H1 (cell line): ENCODE results near the gene FAAP100. TPM values are rescaled to one million over a fixed set of nuclear protein-coding genes. Genes with fewer than 3 reads are reported as not detected.

ENCODE experiments used
- CTCF ChIA-PET: fragments of 300-600 bp; sonication (Branson Sonifier 250); formaldehyde crosslinking; loops from one replicate; lab custom pipeline; 2021; ENCODE audit not compliant: partially characterized antibody; lab: Charles Lee
- POLR2A ChIA-PET: fragments of 300-600 bp; sonication (Branson Sonifier 250); formaldehyde crosslinking; loops from one replicate; lab custom pipeline; 2021; ENCODE audit warnings: inconsistent platforms; ENCODE audit not compliant: partially characterized antibody; lab: Charles Lee
- DNase-seq, 2 experiments: peaks; one replicate each; pipeline versions ENCODE4 v3.0.0 to v3.0.0-alpha.2; 2010 to 2022; ENCODE audit warnings: low spot score in 2 of 2, low read depth in 1 of 2, mixed read lengths in 1 of 2
- FAIRE-seq: peaks from 2 replicates; lab custom pipeline; 2011; peaks lifted over from hg19 to GRCh38; lab: Jason Lieb, UNC
- H2AFZ ChIP-seq: 2 replicates; pipeline ENCODE4 v1.8.1; 2012; ENCODE audit warnings: low read length, inconsistent platforms
- H2AK5ac ChIP-seq: 2 replicates; pipeline ENCODE4 v1.6.1; 2013; ENCODE audit warnings: low read depth, low read length
- H2BK120ac ChIP-seq: replicated peaks from 2 replicates; pipeline ENCODE3; 2013; ENCODE audit warnings: low read depth, low read length, inconsistent platforms
- H2BK12ac ChIP-seq: 2 replicates; pipeline ENCODE4 v1.6.1; 2013; ENCODE audit warnings: low read depth, low read length
- H2BK15ac ChIP-seq: 2 replicates; pipeline ENCODE4 v1.6.1; 2013; ENCODE audit warnings: low read length
- H2BK20ac ChIP-seq: 2 replicates; pipeline ENCODE4 v1.6.1; 2013; ENCODE audit warnings: low read length
- H2BK5ac ChIP-seq: 2 replicates; pipeline ENCODE4 v1.6.1; 2013; ENCODE audit warnings: low read depth, low read length
- H3K14ac ChIP-seq: 2 replicates; pipeline ENCODE4 v1.6.1; 2013; ENCODE audit warnings: inconsistent platforms; ENCODE audit not compliant: insufficient read length
- H3K18ac ChIP-seq: 2 replicates; pipeline ENCODE4 v1.6.1; 2013; ENCODE audit warnings: low read length; ENCODE audit errors: extremely low read depth
- H3K23ac ChIP-seq: 2 replicates; pipeline ENCODE4 v1.6.1; 2013; ENCODE audit warnings: inconsistent platforms; ENCODE audit not compliant: insufficient read length
- H3K23me2 ChIP-seq: 2 replicates; pipeline ENCODE4 v1.6.1; 2013; ENCODE audit warnings: low read depth, low read length
- H3K27ac ChIP-seq: 2 replicates; pipeline ENCODE4 v1.6.1; 2011; ENCODE audit warnings: low read depth, low read length, inconsistent platforms
- H3K27me3 ChIP-seq, 4 experiments: replicated peaks in 1 of 4; 1 replicate in 1 of 4; 2 replicates in 3 of 4; pipeline versions ENCODE4 v1.6.1 to v1.8.1; 2011 to 2013; ENCODE audit warnings: low read length in 3 of 4, mild to moderate bottlenecking in 3 of 4, inconsistent platforms in 2 of 4, mixed read lengths in 2 of 4, moderate library complexity in 1 of 4; ENCODE audit not compliant: control insufficient read depth in 3 of 4, insufficient read depth in 3 of 4; ENCODE audit errors: extremely low read depth in 1 of 4
- H3K36me3 ChIP-seq, 4 experiments: 2 replicates each; pipeline versions ENCODE4 v1.6.1 to v1.8.1; 2011 to 2013; ENCODE audit warnings: mild to moderate bottlenecking in 4 of 4, low read length in 3 of 4, moderate library complexity in 2 of 4, control low read depth in 1 of 4, inconsistent platforms in 1 of 4; ENCODE audit not compliant: insufficient read depth in 4 of 4, control insufficient read depth in 2 of 4
- H3K4ac ChIP-seq: replicated peaks from 2 replicates; pipeline ENCODE3; 2013; ENCODE audit warnings: low read length, low read depth, mixed read lengths, inconsistent platforms; ENCODE audit not compliant: insufficient read length
- H3K4me1 ChIP-seq, 4 experiments: replicated peaks in 1 of 4; 1 replicate in 1 of 4; 2 replicates in 3 of 4; pipeline versions ENCODE4 v1.6.1 to v1.8.1; 2011 to 2013; ENCODE audit warnings: low read length in 3 of 4, inconsistent platforms in 2 of 4, mixed read lengths in 1 of 4; ENCODE audit not compliant: insufficient read depth in 4 of 4, control insufficient read depth in 3 of 4
- H3K4me2 ChIP-seq, 2 experiments: 2 replicates each; pipeline versions ENCODE4 v1.6.1 to v1.8.1; 2011 to 2013; ENCODE audit warnings: low read depth in 2 of 2, low read length in 2 of 2, control low read depth in 1 of 2, inconsistent platforms in 1 of 2, mild to moderate bottlenecking in 1 of 2; ENCODE audit not compliant: insufficient read depth in 1 of 2
- H3K4me3 ChIP-seq, 4 experiments: fragments of 200-600, 300-600 bp in 1 of 4; sonication (generic), shearing (Covaris generic), sonication (Bioruptor Twin) in 1 of 4; 2 replicates each; pipeline versions ENCODE4 v1.5.1 to v1.8.1; 2011 to 2016; ENCODE audit warnings: low read length in 4 of 4, low read depth in 3 of 4, control low read depth in 2 of 4, inconsistent platforms in 2 of 4, mild to moderate bottlenecking in 2 of 4, mixed read lengths in 1 of 4, moderate library complexity in 1 of 4; ENCODE audit not compliant: insufficient read depth in 2 of 4; ENCODE audit errors: extremely low read depth in 1 of 4
- H3K56ac ChIP-seq: replicated peaks from 2 replicates; pipeline ENCODE3; 2013; ENCODE audit warnings: low read depth, mild to moderate bottlenecking, mixed read lengths, low read length, inconsistent platforms; ENCODE audit not compliant: insufficient read length
- H3K79me1 ChIP-seq: 2 replicates; pipeline ENCODE4 v1.6.1; 2013; ENCODE audit warnings: low read depth, low read length, control low read depth
- H3K79me2 ChIP-seq, 2 experiments: 2 replicates each; pipeline versions ENCODE4 v1.6.1 to v1.8.1; 2012 to 2013; ENCODE audit warnings: low read length in 2 of 2, mild to moderate bottlenecking in 2 of 2, inconsistent platforms in 1 of 2; ENCODE audit not compliant: insufficient read depth in 2 of 2, control insufficient read depth in 1 of 2
- H3K9ac ChIP-seq, 4 experiments: replicated peaks in 1 of 4; 1 replicate in 1 of 4; 2 replicates in 3 of 4; pipeline versions ENCODE4 v1.6.1 to v1.8.1; 2011 to 2013; ENCODE audit warnings: low read depth in 3 of 4, low read length in 3 of 4, control low read depth in 2 of 4, mild to moderate bottlenecking in 2 of 4, moderate library complexity in 2 of 4, inconsistent platforms in 1 of 4; ENCODE audit errors: extremely low read depth in 1 of 4
- H3K9me3 ChIP-seq, 2 experiments: 2 replicates each; pipeline versions ENCODE4 v1.6.1 to v1.8.1; 2012 to 2013; ENCODE audit warnings: mild to moderate bottlenecking in 2 of 2, moderate library complexity in 2 of 2, control low read depth in 1 of 2, inconsistent platforms in 1 of 2, low read depth in 1 of 2, low read length in 1 of 2, mixed read lengths in 1 of 2; ENCODE audit not compliant: insufficient read depth in 2 of 2
- H4K20me1 ChIP-seq, 2 experiments: replicated peaks in 1 of 2; 2 replicates each; pipeline versions ENCODE3 to v1.8.1; 2011 to 2013; ENCODE audit warnings: inconsistent platforms in 2 of 2, low read length in 2 of 2, mild to moderate bottlenecking in 1 of 2; ENCODE audit not compliant: insufficient read depth in 2 of 2, control insufficient read depth in 1 of 2
- H4K5ac ChIP-seq: 2 replicates; pipeline ENCODE4 v1.6.1; 2013; ENCODE audit warnings: low read length, low read depth, mixed read lengths, inconsistent platforms; ENCODE audit not compliant: insufficient read length
- H4K8ac ChIP-seq: 2 replicates; pipeline ENCODE4 v1.8.0; 2013; ENCODE audit warnings: mild to moderate bottlenecking, moderate library complexity, low read length, inconsistent platforms; ENCODE audit not compliant: insufficient read depth; ENCODE audit errors: extremely low read depth
- H4K91ac ChIP-seq: replicated peaks from 2 replicates; pipeline ENCODE3; 2013; ENCODE audit warnings: low read length, mixed read lengths, inconsistent platforms; ENCODE audit not compliant: insufficient read length
- CEBPB ChIP-seq: IDR thresholded peaks from 2 replicates; pipeline ENCODE4 v1.6.1; 2012; ENCODE audit warnings: low read depth, low read length
- CREB1 ChIP-seq: IDR thresholded peaks from 2 replicates; pipeline ENCODE4 v1.6.1; 2012; ENCODE audit warnings: inconsistent platforms
- JUN ChIP-seq: IDR thresholded peaks from 2 replicates; pipeline ENCODE4 v1.6.1; 2011; ENCODE audit warnings: low read depth, mild to moderate bottlenecking, improper control_type of control experiment, low read length
- RAD21 ChIP-seq, 2 experiments: IDR thresholded peaks in 1 of 2; conservative IDR thresholded peaks in 1 of 2; 2 replicates each; pipeline ENCODE4 v1.6.1; 2011; ENCODE audit warnings: low read depth in 2 of 2, low read length in 2 of 2, improper control_type of control experiment in 1 of 2, inconsistent platforms in 1 of 2, mild to moderate bottlenecking in 1 of 2, moderate library complexity in 1 of 2
- SP4 ChIP-seq: IDR thresholded peaks from 2 replicates; pipeline ENCODE4 v1.6.1; 2012; ENCODE audit warnings: low read length, inconsistent platforms
- TBP ChIP-seq: IDR thresholded peaks from 2 replicates; pipeline ENCODE4 v1.6.1; 2011; ENCODE audit warnings: low read depth, low read length, improper control_type of control experiment
- YY1 ChIP-seq: IDR thresholded peaks from 2 replicates; pipeline ENCODE4 v1.6.1; 2011; ENCODE audit warnings: low read depth, mild to moderate bottlenecking, low read length
- ZNF274 ChIP-seq: IDR thresholded peaks from 2 replicates; pipeline ENCODE4 v1.7.0; 2012; ENCODE audit warnings: low read length, borderline replicate concordance; ENCODE audit errors: extremely low read depth
- WGBS, 2 experiments: shearing (Covaris generic) in 1 of 2; methylation state at CpG; one replicate each; pipeline versions ENCODE4 v1.1.6 to v1.1.7; 2013 to 2015; ENCODE audit warnings: low lambda C conversion rate in 2 of 2, mixed read lengths in 2 of 2, inconsistent platforms in 1 of 2, low coverage in 1 of 2, missing lambda C conversion rate in 1 of 2; ENCODE audit not compliant: insufficient replicate concordance in 2 of 2, insufficient coverage in 1 of 2, insufficient read length in 1 of 2; ENCODE audit errors: extremely low coverage in 1 of 2, missing lambda C conversion rate in 1 of 2; 5-methylcytosine and 5-hydroxymethylcytosine counted together
- polyA plus RNA-seq, 7 experiments: library from polyadenylated mRNA; depleted of rRNA in 3 of 7; stranded (reverse) in 5 of 7; unstranded in 2 of 7; fragments of >200 nt in 5 of 7; fragments of 200-250 nt in 2 of 7; gene quantifications; 1 replicate in 5 of 7; 2 replicates in 1 of 7; 4 replicates in 1 of 7; pipeline versions ENCODE4 v1.2.1 to v1.2.3, GENCODE V29; 2011 to 2013; ENCODE audit warnings: missing spikeins in 2 of 7, mixed read lengths in 2 of 7
- total RNA-seq: library from RNA; stranded (reverse); fragmentation: NEBNext Ultra II Directional; extraction: Animal tissue kit (Norgen Biotek cat#: 25700); gene quantifications from 2 replicates; pipeline ENCODE4 v1.2.1, GENCODE V29; 2021

Gene FAAP100
- total and polyA plus RNA-seq, 2 of the 8 experiments (the other 6 are each of a cell fraction or from before 2014, with no cell fraction given) = 23.2 to 41.8 TPM

DNA sequence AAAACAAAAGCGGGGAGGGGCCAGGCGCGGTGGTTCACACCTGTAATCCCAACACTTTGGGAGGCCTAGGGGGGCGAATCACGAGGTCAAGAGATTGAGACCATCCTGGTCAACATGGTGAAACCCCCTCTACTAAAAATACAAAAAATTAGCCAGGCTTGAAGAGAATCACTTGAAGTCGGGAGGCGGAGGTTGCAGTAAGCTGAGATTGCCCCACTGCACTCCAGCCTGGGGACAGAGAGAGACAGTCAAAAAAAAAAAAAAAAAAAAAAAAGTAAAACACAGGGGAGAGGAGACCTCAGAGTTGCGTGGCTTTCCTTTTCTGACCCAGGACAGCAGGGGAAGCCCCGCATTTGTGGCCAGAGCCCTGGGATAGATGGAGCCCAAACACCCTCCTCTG lies 59.4 kb downstream of the FAAP100 start:
- Histone ChIP-seq H3K27ac (no peak overlapping the region), H4K20me1 (no peaks in the 10 kb centered on the region), H2AFZ (no peak overlapping the region), H3K56ac (no peak overlapping the region), H3K79me1 (no peaks in the 10 kb centered on the region), H4K91ac (no peak overlapping the region), H3K36me3 (no peaks in the 10 kb centered on the region), H2BK15ac (no peak overlapping the region), H3K14ac (no peak overlapping the region), H3K9me3 (no peaks in the 10 kb centered on the region), H2AK5ac (no peak overlapping the region), H3K27me3 (peaks cover 0 to 5% (median 2%) of the 10 kb centered on the region in 4 experiments; a peak in 3 of 7 replicates), H2BK12ac (no peak overlapping the region), H2BK5ac (no peak overlapping the region), H2BK120ac (no peak overlapping the region), H3K23ac (no peak overlapping the region), H3K9ac (no peak overlapping the region), H3K23me2 (peaks cover 2% of the 10 kb centered on the region; the same call in 1 of the 2 replicates), H3K4me3 (no peak overlapping the region), H4K5ac (no peak overlapping the region), H3K4me2 (peak overlapping the region in 1 of 2 experiments; percentile 50; a peak in 1 of 4 replicates), H2BK20ac (no peak overlapping the region), H3K18ac (no peak overlapping the region), H3K4me1 (peaks cover 6 to 28% (median 22%) of the 10 kb centered on the region in 4 experiments), H3K79me2 (no peaks in the 10 kb centered on the region), H4K8ac (no peak overlapping the region), H3K4ac (no peak overlapping the region)
- no peak for FAIRE-seq
- WGBS, 2 experiments = 92% methylated on average over 7 of the region's 9 CpGs; no CpG with 5 or more reads in 1 of the 2 experiments
- ChIA-PET CTCF (interaction anchor here (1.1 to 2.3 kb wide), 3 partner anchors 8 to 14 kb away, joined by 3 to 8 read pairs (median 6); no protein-coding TSS in a partner anchor), POLR2A (interaction anchor here (0.9 to 35.8 kb wide), 5 partner anchors 7 to 247 kb away, joined by 3 to 1004 read pairs (median 5); partner anchors contain the start of genes ACTG1, FAAP100 and FSCN2)
- DNase-seq = no peak
- TF ChIP-seq YY1 (no peak), ZNF274 (no peak), CREB1 (no peak), JUN (no peak), CEBPB (no peak), TBP (no peak), RAD21 (IDR thresholded peaks at IDR 0.05 in 1 of 2, conservative IDR thresholded peaks at IDR 0.05 in 1 of 2; ENCODE audit: low read depth in 2 of 2, low read length in 2 of 2) (no peak), SP4 (no peak)
